ENCODE results near the gene RSPO1. TPM values are rescaled to one million over a fixed set of nuclear protein-coding genes. Genes with fewer than 3 reads are reported as not detected.
A peak's percentile ranks its signal among the peaks of the same experiment; 100 is the strongest.

Gene RSPO1
- total and polyA plus RNA-seq, 4 experiments from 2014 or later: not detected

GRCh38 chr1:37630426-37631028 is 4.2 kb downstream of the RSPO1 start:
- ChIA-PET CTCF (ENCODE audit: partially characterized antibody) (interaction anchor here (0.8 kb wide), 1 partner anchor 32 kb away, joined by 3 read pairs; no protein-coding TSS in a partner anchor), POLR2A (ENCODE audit: partially characterized antibody) (no interaction called here)
- intact Hi-C loops (cut with micrococcal nuclease): no loop called here
- Histone ChIP-seq H3K4me1 (ENCODE audit: insufficient read depth, low read length) (no peaks in the 10 kb centered on the region), H3K27me3 (ENCODE audit: insufficient read depth, low read length) (peaks cover 60% of the 10 kb centered on the region), H3K27ac (ENCODE audit: low read depth, low read length) (no peak overlapping the region), H3K4me3 (ENCODE audit: low read length in 2 of 2) (no peak overlapping the region), H3K36me3 (ENCODE audit: insufficient read depth, low read length) (no peaks in the 10 kb centered on the region), H3K9me3 (ENCODE audit: control insufficient read depth in 1 of 2, low read length in 2 of 2) (no peaks in the 10 kb centered on the region)
- peaks cover 0 to 2% (median 0%) of the 10 kb centered on the region in 8 donors for H3K9me3 Mint-ChIP-seq
- DNase-seq: no peak
- peaks cover 6 to 21% (median 12%) of the 10 kb centered on the region in 4 donors for H3K4me1 Mint-ChIP-seq
- H3K4me3 Mint-ChIP-seq: peak overlapping the region in 1 of 8 donors; percentile 26
- H3K27me3 Mint-ChIP-seq: peaks cover 60 to 63% of the 10 kb centered on the region in 2 donors
- no peak overlapping the region for H3K27ac Mint-ChIP-seq
- no peaks in the 10 kb centered on the region for H3K36me3 Mint-ChIP-seq

- CTCF ChIA-PET (ENCODE audit: partially characterized antibody): interaction anchor here (0.8 kb wide), 1 partner anchor 32 kb away, joined by 3 read pairs; no protein-coding TSS in a partner anchor
- Mint-ChIP-seq H3K27me3 (peaks cover 57 to 62% of the 10 kb centered on the region in 2 donors), H3K9me3 (peaks cover 0 to 2% (median 0%) of the 10 kb centered on the region in 8 donors), H3K36me3 (no peaks in the 10 kb centered on the region), H3K27ac (no peak overlapping the region), H3K4me1 (peaks cover 2 to 14% (median 7%) of the 10 kb centered on the region in 4 donors), H3K4me3 (no peak overlapping the region)
- Histone ChIP-seq H3K27ac (ENCODE audit: low read depth, low read length) (no peak overlapping the region), H3K4me3 (ENCODE audit: low read length in 2 of 2) (no peak overlapping the region), H3K4me1 (ENCODE audit: insufficient read depth, low read length) (no peaks in the 10 kb centered on the region), H3K36me3 (ENCODE audit: insufficient read depth, low read length) (no peaks in the 10 kb centered on the region), H3K27me3 (ENCODE audit: insufficient read depth, low read length) (peaks cover 54% of the 10 kb centered on the region), H3K9me3 (ENCODE audit: control insufficient read depth in 1 of 2, low read length in 2 of 2) (no peaks in the 10 kb centered on the region)
- no peak for DNase-seq
- intact Hi-C loops (cut with micrococcal nuclease): no loop called here
- POLR2A ChIA-PET (ENCODE audit: partially characterized antibody): interaction anchor here (0.6 kb wide), 1 partner anchor 16 kb away, joined by 3 read pairs; no protein-coding TSS in a partner anchor
Observed at GRCh38 chr1:37629726-37630425, 4.8 kb downstream of the RSPO1 start.

- Mint-ChIP-seq H3K4me3 (no peak overlapping the region), H3K36me3 (no peaks in the 10 kb centered on the region), H3K27ac (no peak overlapping the region), H3K4me1 (peaks cover 0 to 11% (median 7%) of the 10 kb centered on the region in 4 donors), H3K27me3 (peaks cover 56 to 64% of the 10 kb centered on the region in 2 donors), H3K9me3 (peaks cover 0 to 2% (median 0%) of the 10 kb centered on the region in 8 donors)
- Histone ChIP-seq H3K4me3 (ENCODE audit: low read length in 2 of 2) (no peak overlapping the region), H3K27ac (ENCODE audit: low read depth, low read length) (no peak overlapping the region), H3K27me3 (ENCODE audit: insufficient read depth, low read length) (peaks cover 54% of the 10 kb centered on the region), H3K4me1 (ENCODE audit: insufficient read depth, low read length) (no peaks in the 10 kb centered on the region), H3K36me3 (ENCODE audit: insufficient read depth, low read length) (no peaks in the 10 kb centered on the region), H3K9me3 (ENCODE audit: control insufficient read depth in 1 of 2, low read length in 2 of 2) (no peaks in the 10 kb centered on the region)
- ChIA-PET POLR2A (ENCODE audit: partially characterized antibody) (interaction anchor here (0.6 kb wide), 1 partner anchor 17 kb away, joined by 3 read pairs; no protein-coding TSS in a partner anchor), CTCF (ENCODE audit: partially characterized antibody) (no interaction called here)
- intact Hi-C loops (cut with micrococcal nuclease): no loop called here
- no peak for DNase-seq
Observed at GRCh38 chr1:37629008-37629407, 5.7 kb downstream of the RSPO1 start.

- Histone ChIP-seq H3K27ac (ENCODE audit: low read depth, low read length) (no peak overlapping the region), H3K4me3 (ENCODE audit: low read length in 2 of 2) (no peak overlapping the region), H3K36me3 (ENCODE audit: insufficient read depth, low read length) (no peaks in the 10 kb centered on the region), H3K4me1 (ENCODE audit: insufficient read depth, low read length) (no peaks in the 10 kb centered on the region), H3K9me3 (ENCODE audit: control insufficient read depth in 1 of 2, low read length in 2 of 2) (no peaks in the 10 kb centered on the region), H3K27me3 (ENCODE audit: insufficient read depth, low read length) (peaks cover 50% of the 10 kb centered on the region)
- no peaks in the 10 kb centered on the region for H3K36me3 Mint-ChIP-seq
- H3K27ac Mint-ChIP-seq: no peak overlapping the region
- DNase-seq: no peak
- intact Hi-C loops (cut with micrococcal nuclease): no loop called here
- peaks cover 0 to 2% (median 0%) of the 10 kb centered on the region in 8 donors for H3K9me3 Mint-ChIP-seq
- peaks cover 0 to 7% (median 3%) of the 10 kb centered on the region in 4 donors for H3K4me1 Mint-ChIP-seq
- ChIA-PET CTCF (ENCODE audit: partially characterized antibody) (interaction anchor here (0.6 kb wide), 1 partner anchor 27 kb away, joined by 3 read pairs; no protein-coding TSS in a partner anchor), POLR2A (ENCODE audit: partially characterized antibody) (no interaction called here)
- H3K4me3 Mint-ChIP-seq: no peak overlapping the region
- H3K27me3 Mint-ChIP-seq: peaks cover 50 to 59% of the 10 kb centered on the region in 2 donors
Observed at GRCh38 chr1:37628026-37628556, 6.6 kb downstream of the RSPO1 start.

- H3K36me3 ChIP-seq (ENCODE audit: insufficient read depth, low read length): no peaks in the 10 kb centered on the region
- H3K27ac ChIP-seq (ENCODE audit: low read depth, low read length): no peak overlapping the region
- ChIA-PET CTCF (ENCODE audit: partially characterized antibody) (interaction anchor here (1.1 kb wide), 1 partner anchor 60 kb away, joined by 3 read pairs; no protein-coding TSS in a partner anchor), POLR2A (ENCODE audit: partially characterized antibody) (no interaction called here)
- H3K27me3 ChIP-seq (ENCODE audit: insufficient read depth, low read length): peaks cover 18% of the 10 kb centered on the region
- H3K4me3 ChIP-seq (ENCODE audit: low read length in 2 of 2): no peak overlapping the region
- intact Hi-C loops (cut with micrococcal nuclease): no loop called here
- H3K36me3 Mint-ChIP-seq: no peaks in the 10 kb centered on the region
- H3K27ac Mint-ChIP-seq: no peak overlapping the region
- H3K4me3 Mint-ChIP-seq: no peak overlapping the region
- no peaks in the 10 kb centered on the region for H3K9me3 ChIP-seq (ENCODE audit: control insufficient read depth in 1 of 2, low read length in 2 of 2)
- H3K4me1 ChIP-seq (ENCODE audit: insufficient read depth, low read length): no peaks in the 10 kb centered on the region
- no peaks in the 10 kb centered on the region for H3K9me3 Mint-ChIP-seq
- H3K27me3 Mint-ChIP-seq: peaks cover 33 to 36% of the 10 kb centered on the region in 2 donors
- DNase-seq: no peak
- H3K4me1 Mint-ChIP-seq: no peaks in the 10 kb centered on the region
Observed at GRCh38 chr1:37622131-37622530, 12.6 kb downstream of the RSPO1 start.

- H3K9me3 ChIP-seq (ENCODE audit: control insufficient read depth in 1 of 2, low read length in 2 of 2): no peaks in the 10 kb centered on the region
- H3K27me3 ChIP-seq (ENCODE audit: insufficient read depth, low read length): peaks cover 19% of the 10 kb centered on the region
- H3K4me3 ChIP-seq (ENCODE audit: low read length in 2 of 2): no peak overlapping the region
- CTCF ChIA-PET (ENCODE audit: partially characterized antibody): no interaction called here
- no peaks in the 10 kb centered on the region for H3K9me3 Mint-ChIP-seq
- no peak overlapping the region for H3K27ac ChIP-seq (ENCODE audit: low read depth, low read length)
- no peak overlapping the region for H3K4me3 Mint-ChIP-seq
- no peak for DNase-seq
- peaks cover 31 to 34% of the 10 kb centered on the region in 2 donors for H3K27me3 Mint-ChIP-seq
- no peaks in the 10 kb centered on the region for H3K36me3 Mint-ChIP-seq
- H3K36me3 ChIP-seq (ENCODE audit: insufficient read depth, low read length): no peaks in the 10 kb centered on the region
- POLR2A ChIA-PET (ENCODE audit: partially characterized antibody): no interaction called here
- intact Hi-C loops (cut with micrococcal nuclease): no loop called here
- H3K4me1 Mint-ChIP-seq: no peaks in the 10 kb centered on the region
- H3K27ac Mint-ChIP-seq: no peak overlapping the region
- no peaks in the 10 kb centered on the region for H3K4me1 ChIP-seq (ENCODE audit: insufficient read depth, low read length)
Observed at GRCh38 chr1:37621326-37621870, 13.3 kb downstream of the RSPO1 start.

GRCh38 chr1:37620707-37621106 is 14.0 kb downstream of the RSPO1 start:
- H3K9me3 Mint-ChIP-seq: no peaks in the 10 kb centered on the region

More at GRCh38 chr1:37620707-37621106, 14.0 kb downstream of the RSPO1 start:
- no peaks in the 10 kb centered on the region for H3K4me1 ChIP-seq (ENCODE audit: insufficient read depth, low read length)
- no peaks in the 10 kb centered on the region for H3K36me3 ChIP-seq (ENCODE audit: insufficient read depth, low read length)
- Mint-ChIP-seq H3K4me1 (no peaks in the 10 kb centered on the region), H3K4me3 (no peak overlapping the region), H3K27me3 (peaks cover 31 to 34% of the 10 kb centered on the region in 2 donors), H3K36me3 (no peaks in the 10 kb centered on the region), H3K27ac (no peak overlapping the region)
- H3K27ac ChIP-seq (ENCODE audit: low read depth, low read length): no peak overlapping the region
- no peaks in the 10 kb centered on the region for H3K9me3 ChIP-seq (ENCODE audit: control insufficient read depth in 1 of 2, low read length in 2 of 2)
- no peak overlapping the region for H3K4me3 ChIP-seq (ENCODE audit: low read length in 2 of 2)
- ChIA-PET CTCF (ENCODE audit: partially characterized antibody) (no interaction called here), POLR2A (ENCODE audit: partially characterized antibody) (no interaction called here)
- no peak for DNase-seq
- peaks cover 13% of the 10 kb centered on the region for H3K27me3 ChIP-seq (ENCODE audit: insufficient read depth, low read length)
- intact Hi-C loops (cut with micrococcal nuclease): no loop called here
